CD4-positive, alpha-beta T cell (primary cell): Measurements from ENCODE around the gene NTM. TPM values are rescaled to one million over a fixed set of nuclear protein-coding genes. Genes with fewer than 3 reads are reported as not detected.

Source experiments
- ATAC-seq: fragments of 200-7000 bp; cut with Tn5 transposase; one replicate; pipeline ENCODE4 v1.10.0; 2022; ENCODE audit warnings: mild to moderate bottlenecking; ENCODE audit not compliant: poor library complexity
- CTCF ChIA-PET: fragments of 350-600 bp; sonication (Branson Sonifier 250); formaldehyde crosslinking; loops from one replicate; lab custom pipeline; 2021; ENCODE audit warnings: antibody characterized with exemption, inconsistent platforms; lab: Charles Lee
- POLR2A ChIA-PET: fragments of 350-600 bp; sonication (Branson Sonifier 250); formaldehyde crosslinking; loops from one replicate; lab custom pipeline; 2021; ENCODE audit warnings: antibody characterized with exemption, inconsistent platforms; lab: Charles Lee
- DNase-seq, 14 experiments: peaks; one replicate each; pipeline ENCODE4 v3.0.0-alpha.2; 2013 to 2020; ENCODE audit warnings: mixed read lengths in 2 of 14
- H3K27ac ChIP-seq, 2 donors: one replicate each; pipeline versions ENCODE4 v1.5.1 to v1.7.0; 2013; ENCODE audit warnings: low read length in 2 of 2, low read depth in 1 of 2, mild to moderate bottlenecking in 1 of 2
- H3K27me3 ChIP-seq, 2 experiments: 1 replicate in 1 of 2; 2 replicates in 1 of 2; pipeline versions ENCODE4 v1.6.1 to v1.7.0; 2013; ENCODE audit warnings: low read length in 2 of 2, control low read depth in 1 of 2, mild to moderate bottlenecking in 1 of 2, moderate library complexity in 1 of 2; ENCODE audit not compliant: insufficient read depth in 2 of 2, control insufficient read depth in 1 of 2
- H3K36me3 ChIP-seq: one replicate; pipeline ENCODE4 v1.6.1; 2013; ENCODE audit warnings: low read length, control low read depth; ENCODE audit not compliant: insufficient read depth
- H3K4me1 ChIP-seq: one replicate; pipeline ENCODE4 v1.6.1; 2013; ENCODE audit warnings: low read length, control low read depth; ENCODE audit not compliant: insufficient read depth
- H3K4me3 ChIP-seq: one replicate; pipeline ENCODE4 v1.5.1; 2013; ENCODE audit warnings: mild to moderate bottlenecking, low read length, moderate library complexity
- H3K9me3 ChIP-seq, 2 experiments: 1 replicate in 1 of 2; 2 replicates in 1 of 2; pipeline versions ENCODE4 v1.6.1 to v1.7.0; 2013; ENCODE audit warnings: low read length in 2 of 2, mild to moderate bottlenecking in 2 of 2, control low read depth in 1 of 2, moderate library complexity in 1 of 2; ENCODE audit not compliant: control insufficient read depth in 1 of 2, insufficient read depth in 1 of 2
- H3K27ac Mint-ChIP-seq: one replicate; pipeline ENCODE4 v1.8.0; 2020; ENCODE audit warnings: mixed read lengths
- H3K27me3 Mint-ChIP-seq: one replicate; pipeline ENCODE4 v1.8.0; 2021; ENCODE audit warnings: mixed read lengths
- H3K36me3 Mint-ChIP-seq: one replicate; pipeline ENCODE4 v1.8.0; 2021; ENCODE audit warnings: low read depth, mixed read lengths
- H3K4me1 Mint-ChIP-seq: one replicate; pipeline ENCODE4 v1.8.0; 2021; ENCODE audit warnings: low read depth, mixed read lengths
- H3K4me3 Mint-ChIP-seq: one replicate; pipeline ENCODE4 v1.8.0; 2020; ENCODE audit warnings: mild to moderate bottlenecking, mixed read lengths
- H3K9me3 Mint-ChIP-seq: one replicate; pipeline ENCODE4 v1.8.0; 2020; ENCODE audit warnings: mixed read lengths
- intact Hi-C, 2 experiments: fragments of 100-400 bp; cut with DNase I in 1 of 2; cut with micrococcal nuclease in 1 of 2; formaldehyde crosslinking; loops; one replicate each; pipeline versions ENCODE4 v1.15.1 to v1.9.0; 2023 to 2025; cut with DNase I, micrococcal nuclease
- total RNA-seq, 174 experiments: library from RNA in 2 of 174; stranded (reverse) in 2 of 174; gene quantifications; one replicate each; pipeline ENCODE4 v1.2.3 and lab custom pipeline; 2021 to 2026
- TF ChIP-seq, protein P1 (sequence below): fragments of 200-600 bp; IDR thresholded peaks from one replicate; pipeline ENCODE4 v1.8.0; 2022; ENCODE audit warnings: antibody characterized with exemption, mild to moderate bottlenecking

Gene NTM
- total RNA-seq, 2 experiments from 2014 or later: not detected

DNA sequence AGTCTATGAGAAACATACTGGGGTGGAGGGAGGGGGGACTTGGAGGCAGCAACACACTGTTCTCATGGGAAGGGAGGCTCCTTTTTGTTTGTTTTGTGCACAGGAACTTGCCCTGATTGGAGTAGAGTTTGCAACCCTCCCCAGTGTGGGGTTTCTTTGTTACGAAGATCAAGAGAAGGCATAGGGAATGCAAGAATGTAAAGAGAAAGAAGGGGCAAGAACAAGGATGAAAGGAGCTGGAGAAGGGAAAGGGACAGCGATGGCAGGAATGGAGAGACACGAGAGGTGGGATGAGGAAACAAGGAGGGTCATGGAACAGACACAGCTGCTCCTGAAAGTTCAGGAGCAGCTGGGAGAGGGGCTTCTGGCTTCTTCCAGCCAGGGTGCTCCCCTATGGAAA, 611.7 kb downstream of the NTM start:
- no peak for DNase-seq
- Mint-ChIP-seq H3K9me3 (peaks cover 14% of the 10 kb centered on the region), H3K27me3 (no peaks in the 10 kb centered on the region), H3K36me3 (no peaks in the 10 kb centered on the region), H3K4me3 (no peak overlapping the region), H3K4me1 (no peaks in the 10 kb centered on the region), H3K27ac (no peak overlapping the region)
- POLR2A ChIA-PET: no interaction called here
- Histone ChIP-seq H3K27me3 (no peaks in the 10 kb centered on the region), H3K27ac (no peak overlapping the region), H3K4me3 (no peak overlapping the region), H3K36me3 (no peaks in the 10 kb centered on the region), H3K9me3 (no peaks in the 10 kb centered on the region), H3K4me1 (no peaks in the 10 kb centered on the region)
- intact Hi-C loops: no loop called here
- CTCF ChIA-PET: no interaction called here
- TF ChIP-seq, protein P1, sequence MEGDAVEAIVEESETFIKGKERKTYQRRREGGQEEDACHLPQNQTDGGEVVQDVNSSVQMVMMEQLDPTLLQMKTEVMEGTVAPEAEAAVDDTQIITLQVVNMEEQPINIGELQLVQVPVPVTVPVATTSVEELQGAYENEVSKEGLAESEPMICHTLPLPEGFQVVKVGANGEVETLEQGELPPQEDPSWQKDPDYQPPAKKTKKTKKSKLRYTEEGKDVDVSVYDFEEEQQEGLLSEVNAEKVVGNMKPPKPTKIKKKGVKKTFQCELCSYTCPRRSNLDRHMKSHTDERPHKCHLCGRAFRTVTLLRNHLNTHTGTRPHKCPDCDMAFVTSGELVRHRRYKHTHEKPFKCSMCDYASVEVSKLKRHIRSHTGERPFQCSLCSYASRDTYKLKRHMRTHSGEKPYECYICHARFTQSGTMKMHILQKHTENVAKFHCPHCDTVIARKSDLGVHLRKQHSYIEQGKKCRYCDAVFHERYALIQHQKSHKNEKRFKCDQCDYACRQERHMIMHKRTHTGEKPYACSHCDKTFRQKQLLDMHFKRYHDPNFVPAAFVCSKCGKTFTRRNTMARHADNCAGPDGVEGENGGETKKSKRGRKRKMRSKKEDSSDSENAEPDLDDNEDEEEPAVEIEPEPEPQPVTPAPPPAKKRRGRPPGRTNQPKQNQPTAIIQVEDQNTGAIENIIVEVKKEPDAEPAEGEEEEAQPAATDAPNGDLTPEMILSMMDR: no peak
- ATAC-seq: no peak

DNA sequence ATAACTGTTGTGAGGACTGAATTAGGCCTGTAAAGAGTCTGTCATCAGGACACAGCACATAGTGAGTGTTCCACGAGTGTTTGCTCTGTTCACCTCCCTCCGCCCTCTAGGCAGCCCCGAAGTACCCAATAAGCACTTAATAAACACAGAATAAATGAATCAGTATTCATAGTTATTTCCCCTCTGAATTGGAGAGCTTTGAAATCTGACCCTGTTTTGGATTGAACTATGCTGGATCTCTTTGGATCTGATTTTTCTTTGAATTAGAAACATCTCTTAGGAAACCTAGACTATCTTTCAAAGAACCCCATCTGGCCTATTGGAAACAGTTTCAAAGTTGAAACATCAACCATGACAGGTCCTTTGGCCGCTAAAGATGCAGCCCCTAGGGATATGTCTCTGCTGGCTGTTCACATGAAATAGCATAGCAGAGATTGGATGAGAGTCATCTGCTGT, 615.5 kb downstream of the NTM start:
- no peaks in the 10 kb centered on the region for H3K9me3 ChIP-seq
- DNase-seq: no peak
- no peak overlapping the region for H3K27ac Mint-ChIP-seq
- POLR2A ChIA-PET: no interaction called here
- H3K4me1 ChIP-seq: no peaks in the 10 kb centered on the region
- H3K4me3 ChIP-seq: no peak overlapping the region
- no peaks in the 10 kb centered on the region for H3K4me1 Mint-ChIP-seq
- no peaks in the 10 kb centered on the region for H3K27me3 Mint-ChIP-seq
- CTCF ChIA-PET: no interaction called here
- H3K9me3 Mint-ChIP-seq: peaks cover 14% of the 10 kb centered on the region
- TF ChIP-seq, protein P1: no peak
- no peaks in the 10 kb centered on the region for H3K27me3 ChIP-seq
- H3K36me3 ChIP-seq: no peaks in the 10 kb centered on the region
- H3K36me3 Mint-ChIP-seq: no peaks in the 10 kb centered on the region
- intact Hi-C loops: no loop called here
- no peak for ATAC-seq
- H3K27ac ChIP-seq: no peak overlapping the region
- no peak overlapping the region for H3K4me3 Mint-ChIP-seq

DNA sequence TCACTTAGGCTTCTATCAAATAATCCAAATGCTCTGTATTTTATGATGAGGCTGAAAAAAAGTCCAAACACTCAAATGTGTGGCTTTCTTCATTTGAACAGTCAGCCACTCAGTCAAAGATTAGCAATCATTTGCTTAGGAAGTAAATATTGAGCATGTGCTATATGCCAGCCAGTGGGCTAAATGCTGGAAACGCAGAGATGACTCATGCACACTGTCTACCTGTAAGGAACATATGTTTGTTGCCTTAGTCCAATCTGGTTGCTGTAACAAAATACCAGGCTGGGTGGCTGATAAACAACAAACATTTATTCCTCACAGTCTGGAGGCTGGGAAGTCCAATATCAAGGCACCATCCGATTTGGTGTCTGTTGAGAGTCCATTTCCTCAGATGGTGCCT, 617.3 kb downstream of the NTM start:
- DNase-seq (no peak), ATAC-seq (no peak)
- H3K4me1 ChIP-seq: no peaks in the 10 kb centered on the region
- ChIA-PET POLR2A (no interaction called here), CTCF (no interaction called here)
- H3K9me3 ChIP-seq: no peaks in the 10 kb centered on the region
- Mint-ChIP-seq H3K9me3 (peaks cover 11% of the 10 kb centered on the region), H3K27ac (no peak overlapping the region), H3K27me3 (no peaks in the 10 kb centered on the region), H3K4me3 (no peak overlapping the region), H3K36me3 (no peaks in the 10 kb centered on the region), H3K4me1 (no peaks in the 10 kb centered on the region)
- intact Hi-C loops: no loop called here
- no peaks in the 10 kb centered on the region for H3K36me3 ChIP-seq
- no peak overlapping the region for H3K4me3 ChIP-seq
- H3K27ac ChIP-seq: no peak overlapping the region
- TF ChIP-seq, protein P1: no peak
- no peaks in the 10 kb centered on the region for H3K27me3 ChIP-seq
